Lung (tissue), 12 donors: ENCODE measurements around the gene PDE2A. TPM values are rescaled to one million over a fixed set of nuclear protein-coding genes. Genes with fewer than 3 reads are reported as not detected.

Experiments
- ATAC-seq: fragments of 200-7000 bp; cut with Tn5 transposase; one replicate; pipeline ENCODE4 v1.9.1; 2020; ENCODE audit warnings: moderate number of reproducible peaks; ENCODE audit not compliant: insufficient read depth, low FRiP score
- DNase-seq, 3 donors: peaks; one replicate each; pipeline ENCODE4 v3.0.0-alpha.2; 2013 to 2017
- H3K27ac ChIP-seq, 2 donors: one replicate each; pipeline ENCODE4 v1.5.1; 2013; ENCODE audit warnings: mild to moderate bottlenecking in 2 of 2, moderate library complexity in 2 of 2, control low read depth in 1 of 2, inconsistent platforms in 1 of 2, low read depth in 1 of 2, low read length in 1 of 2
- H3K27me3 ChIP-seq, 3 donors: one replicate each; pipeline ENCODE4 v1.5.1; 2013; ENCODE audit warnings: low read length in 2 of 3; ENCODE audit not compliant: control insufficient read depth in 3 of 3, insufficient read depth in 3 of 3
- H3K36me3 ChIP-seq, 4 donors: one replicate each; pipeline ENCODE4 v1.5.1; 2013; ENCODE audit warnings: low read length in 4 of 4, mild to moderate bottlenecking in 1 of 4, moderate library complexity in 1 of 4; ENCODE audit not compliant: control insufficient read depth in 4 of 4, insufficient read depth in 4 of 4
- H3K4me1 ChIP-seq, 5 donors: one replicate each; pipeline ENCODE4 v1.5.1; 2013; ENCODE audit warnings: low read length in 5 of 5, mild to moderate bottlenecking in 2 of 5, moderate library complexity in 1 of 5; ENCODE audit not compliant: control insufficient read depth in 5 of 5, insufficient read depth in 5 of 5
- H3K4me3 ChIP-seq: one replicate; pipeline ENCODE4 v1.5.1; 2013; ENCODE audit warnings: mild to moderate bottlenecking, control low read depth, moderate library complexity
- H3K9ac ChIP-seq, 2 donors: one replicate each; pipeline ENCODE4 v1.5.1; 2013; ENCODE audit warnings: low read length in 2 of 2, control low read depth in 1 of 2; ENCODE audit not compliant: insufficient read depth in 1 of 2
- H3K9me3 ChIP-seq, 4 donors: one replicate each; pipeline ENCODE4 v1.5.1; 2013; ENCODE audit warnings: low read length in 3 of 4, mild to moderate bottlenecking in 1 of 4, moderate library complexity in 1 of 4; ENCODE audit not compliant: control insufficient read depth in 4 of 4, insufficient read depth in 3 of 4
- whole genome bisulfite sequencing, 2 donors: extraction: QIAGEN DNeasy Blood & Tissue Kit; methylation state at CpG; one replicate each; pipeline ENCODE4 v1.1.7; 2013; 5-methylcytosine and 5-hydroxymethylcytosine counted together
- polyA plus RNA-seq, 2 donors: library from polyadenylated mRNA; stranded (reverse); fragments of 200-250 nt; gene quantifications; one replicate each; pipeline ENCODE4 v1.2.1, GENCODE V29; 2013
- total RNA-seq, 2 donors: library from RNA; depleted of rRNA in 1 of 2; stranded (reverse); fragments of >200 nt in 1 of 2; gene quantifications; one replicate each; pipeline ENCODE4 v1.2.1, GENCODE V29; 2014 to 2021
- TF ChIP-seq, protein P1 (sequence below): IDR thresholded peaks from 2 replicates; pipeline ENCODE4 v1.5.1; 2012; ENCODE audit warnings: mild to moderate bottlenecking; ENCODE audit errors: control extremely low read depth, extremely low read depth
- donor health status: control.
- donor health status: control.
- donor health status: Bipolar disorder and iron deficiency.
- donor health status: healthy.
- donor health status: DM: yes; HTN: yes; CAD: no.

PDE2A gene
- total and polyA plus RNA-seq, 4 donors: 7.7 to 20.5 (median 12.7) TPM

GRCh38 chr11:72680624-72681158, 6.5 kb upstream of the PDE2A start:
- Histone ChIP-seq H3K9ac (no peak overlapping the region), H3K27me3 (peaks cover 0 to 27% (median 19%) of the 10 kb centered on the region in 3 donors), H3K27ac (no peak overlapping the region), H3K9me3 (no peaks in the 10 kb centered on the region), H3K36me3 (peaks cover 0 to 19% (median 7%) of the 10 kb centered on the region in 4 donors), H3K4me3 (no peak overlapping the region), H3K4me1 (peaks cover 0 to 16% (median 8%) of the 10 kb centered on the region in 5 donors)
- WGBS, 2 donors: 60 to 69% methylated on average over 6 of the region's 6 CpGs
- ATAC-seq (no peak), DNase-seq (no peak)
- TF ChIP-seq, protein P1, sequence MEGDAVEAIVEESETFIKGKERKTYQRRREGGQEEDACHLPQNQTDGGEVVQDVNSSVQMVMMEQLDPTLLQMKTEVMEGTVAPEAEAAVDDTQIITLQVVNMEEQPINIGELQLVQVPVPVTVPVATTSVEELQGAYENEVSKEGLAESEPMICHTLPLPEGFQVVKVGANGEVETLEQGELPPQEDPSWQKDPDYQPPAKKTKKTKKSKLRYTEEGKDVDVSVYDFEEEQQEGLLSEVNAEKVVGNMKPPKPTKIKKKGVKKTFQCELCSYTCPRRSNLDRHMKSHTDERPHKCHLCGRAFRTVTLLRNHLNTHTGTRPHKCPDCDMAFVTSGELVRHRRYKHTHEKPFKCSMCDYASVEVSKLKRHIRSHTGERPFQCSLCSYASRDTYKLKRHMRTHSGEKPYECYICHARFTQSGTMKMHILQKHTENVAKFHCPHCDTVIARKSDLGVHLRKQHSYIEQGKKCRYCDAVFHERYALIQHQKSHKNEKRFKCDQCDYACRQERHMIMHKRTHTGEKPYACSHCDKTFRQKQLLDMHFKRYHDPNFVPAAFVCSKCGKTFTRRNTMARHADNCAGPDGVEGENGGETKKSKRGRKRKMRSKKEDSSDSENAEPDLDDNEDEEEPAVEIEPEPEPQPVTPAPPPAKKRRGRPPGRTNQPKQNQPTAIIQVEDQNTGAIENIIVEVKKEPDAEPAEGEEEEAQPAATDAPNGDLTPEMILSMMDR: no peak

GRCh38 chr11:72679869-72680268, 5.6 kb upstream of the PDE2A start:
- no peak overlapping the region for H3K4me3 ChIP-seq
- H3K27me3 ChIP-seq: peaks cover 0 to 34% (median 23%) of the 10 kb centered on the region in 3 donors
- DNase-seq: no peak
- H3K4me1 ChIP-seq: peaks cover 0 to 10% (median 3%) of the 10 kb centered on the region in 5 donors
- no peaks in the 10 kb centered on the region for H3K9me3 ChIP-seq
- TF ChIP-seq, protein P1: no peak
- no peak overlapping the region for H3K9ac ChIP-seq
- no peak overlapping the region for H3K27ac ChIP-seq
- WGBS, 2 donors: 64 to 82% methylated on average over 4 to 5 of the region's 5 CpGs
- H3K36me3 ChIP-seq: peaks cover 0 to 11% (median 3%) of the 10 kb centered on the region in 4 donors
- ATAC-seq: no peak

GRCh38 chr11:72678524-72678923, 4.3 kb upstream of the PDE2A start:
- H3K36me3 ChIP-seq: peaks cover 0 to 4% (median 0%) of the 10 kb centered on the region in 4 donors
- H3K4me3 ChIP-seq: no peak overlapping the region
- 73 to 75% methylated on average over 8 of the region's 8 CpGs for WGBS, 2 donors
- no peak overlapping the region for H3K27ac ChIP-seq
- no peak for ATAC-seq
- peaks cover 0 to 44% (median 34%) of the 10 kb centered on the region in 3 donors for H3K27me3 ChIP-seq
- H3K9me3 ChIP-seq: no peaks in the 10 kb centered on the region
- H3K4me1 ChIP-seq: peaks cover 0 to 10% (median 0%) of the 10 kb centered on the region in 5 donors
- DNase-seq: no peak
- TF ChIP-seq, protein P1: no peak
- H3K9ac ChIP-seq: no peak overlapping the region

GRCh38 chr11:72676861-72677341, 2.7 kb upstream of the PDE2A start:
- no peak overlapping the region for H3K27ac ChIP-seq
- H3K9ac ChIP-seq: no peak overlapping the region
- peaks cover 0 to 58% (median 44%) of the 10 kb centered on the region in 3 donors for H3K27me3 ChIP-seq
- TF ChIP-seq, protein P1: no peak
- H3K9me3 ChIP-seq: no peaks in the 10 kb centered on the region
- peak; percentile 51 for ATAC-seq
- DNase-seq: peak; percentile 72 to 86 (median 84)
- peaks cover 0 to 9% (median 0%) of the 10 kb centered on the region in 5 donors for H3K4me1 ChIP-seq
- H3K36me3 ChIP-seq: no peaks in the 10 kb centered on the region
- 3 to 4% methylated on average over 29 to 30 of the region's 30 CpGs for whole genome bisulfite sequencing, 2 donors
- H3K4me3 ChIP-seq: no peak overlapping the region
